Adipocyte (in vitro differentiated cells): ENCODE data around the gene IL10RA.

Source experiments
- DNase-seq: peaks from one replicate; pipeline ENCODE4 v3.0.0-alpha.2; 2015; ENCODE audit warnings: low read depth
- H3K27me3 ChIP-seq: replicated peaks from 2 replicates; pipeline ENCODE4 v1.7.0; 2013; ENCODE audit warnings: mild to moderate bottlenecking, low read length, moderate library complexity; ENCODE audit not compliant: control insufficient read depth, insufficient read depth
- H3K36me3 ChIP-seq: 2 replicates; pipeline ENCODE4 v1.7.0; 2013; ENCODE audit warnings: low read length, mild to moderate bottlenecking, moderate library complexity; ENCODE audit not compliant: control insufficient read depth, insufficient read depth, severe bottlenecking
- H3K4me1 ChIP-seq: 2 replicates; pipeline ENCODE4 v1.7.0; 2013; ENCODE audit warnings: mild to moderate bottlenecking, low read length, moderate library complexity; ENCODE audit not compliant: control insufficient read depth, insufficient read depth
- H3K4me3 ChIP-seq: 2 replicates; pipeline ENCODE4 v1.7.0; 2013; ENCODE audit warnings: mild to moderate bottlenecking, low read length, moderate library complexity
- H3K9ac ChIP-seq: 2 replicates; pipeline ENCODE4 v1.7.0; 2013; ENCODE audit warnings: mild to moderate bottlenecking, low read length, moderate library complexity
- H3K9me3 ChIP-seq: 2 replicates; pipeline ENCODE4 v1.7.0; 2013; ENCODE audit warnings: mild to moderate bottlenecking, low read length, moderate library complexity; ENCODE audit not compliant: control insufficient read depth

The IL10RA gene

GRCh38 chr11:117979481-117980211, 6.5 kb upstream of the IL10RA start:
- no peak for DNase-seq
- no peaks in the 10 kb centered on the region for H3K4me1 ChIP-seq
- peaks cover 53% of the 10 kb centered on the region for H3K27me3 ChIP-seq
- no peaks in the 10 kb centered on the region for H3K9me3 ChIP-seq
- no peak overlapping the region for H3K4me3 ChIP-seq
- H3K36me3 ChIP-seq, result no peaks in the 10 kb centered on the region
- no peak overlapping the region for H3K9ac ChIP-seq

- Histone ChIP-seq H3K4me3 (no peak overlapping the region), H3K9ac (no peak overlapping the region), H3K27me3 (peaks cover 57% of the 10 kb centered on the region), H3K9me3 (no peaks in the 10 kb centered on the region), H3K36me3 (no peaks in the 10 kb centered on the region), H3K4me1 (no peaks in the 10 kb centered on the region)
- no peak for DNase-seq
These were observed 5.9 kb upstream of the IL10RA start for GRCh38 chr11:117980280-117980679.

GRCh38 chr11:117980720-117981119, 5.5 kb upstream of the IL10RA start:
- no peaks in the 10 kb centered on the region for H3K36me3 ChIP-seq
- no peak overlapping the region for H3K9ac ChIP-seq
- no peak for DNase-seq
- no peaks in the 10 kb centered on the region for H3K9me3 ChIP-seq
- no peaks in the 10 kb centered on the region for H3K4me1 ChIP-seq
- peaks cover 53% of the 10 kb centered on the region for H3K27me3 ChIP-seq
- no peak overlapping the region for H3K4me3 ChIP-seq

- H3K9me3 ChIP-seq, result no peaks in the 10 kb centered on the region
- DNase-seq, result no peak
- no peaks in the 10 kb centered on the region for H3K4me1 ChIP-seq
- H3K4me3 ChIP-seq, result no peak overlapping the region
- H3K9ac ChIP-seq, result no peak overlapping the region
- peaks cover 54% of the 10 kb centered on the region for H3K27me3 ChIP-seq
- H3K36me3 ChIP-seq, result no peaks in the 10 kb centered on the region
These were observed 3.1 kb upstream of the IL10RA start for GRCh38 chr11:117983163-117983475.

- DNase-seq, result no peak
- Histone ChIP-seq H3K4me1 (no peaks in the 10 kb centered on the region), H3K4me3 (no peak overlapping the region), H3K9ac (no peak overlapping the region), H3K36me3 (no peaks in the 10 kb centered on the region), H3K27me3 (peaks cover 59% of the 10 kb centered on the region), H3K9me3 (no peaks in the 10 kb centered on the region)
These were observed 1.7 kb upstream of the IL10RA start for GRCh38 chr11:117984476-117984875.

- Histone ChIP-seq H3K4me1 (no peaks in the 10 kb centered on the region), H3K9me3 (no peaks in the 10 kb centered on the region), H3K36me3 (no peaks in the 10 kb centered on the region), H3K9ac (no peak overlapping the region), H3K4me3 (peak overlapping the region; percentile 5), H3K27me3 (peaks cover 41% of the 10 kb centered on the region)
- no peak for DNase-seq
These were observed 884 bp downstream of the IL10RA start for GRCh38 chr11:117986981-117987574.

GRCh38 chr11:117989351-117990102, 3.3 kb downstream of the IL10RA start:
- Histone ChIP-seq H3K36me3 (no peaks in the 10 kb centered on the region), H3K4me3 (no peak overlapping the region), H3K27me3 (peaks cover 52% of the 10 kb centered on the region), H3K9me3 (no peaks in the 10 kb centered on the region), H3K4me1 (no peaks in the 10 kb centered on the region), H3K9ac (no peak overlapping the region)
- DNase-seq, result no peak

- Histone ChIP-seq H3K9ac (no peak overlapping the region), H3K4me3 (no peak overlapping the region), H3K4me1 (no peaks in the 10 kb centered on the region), H3K36me3 (no peaks in the 10 kb centered on the region), H3K9me3 (no peaks in the 10 kb centered on the region), H3K27me3 (peaks cover 37% of the 10 kb centered on the region)
- DNase-seq, result no peak
These were observed 5.9 kb downstream of the IL10RA start for GRCh38 chr11:117992136-117992535.

- H3K9me3 ChIP-seq, result no peaks in the 10 kb centered on the region
These were observed 6.4 kb downstream of the IL10RA start for GRCh38 chr11:117992620-117993019.

GRCh38 chr11:117993988-117994745, 8.0 kb downstream of the IL10RA start:
- no peaks in the 10 kb centered on the region for H3K9me3 ChIP-seq
- peaks cover 18% of the 10 kb centered on the region for H3K27me3 ChIP-seq
- no peaks in the 10 kb centered on the region for H3K36me3 ChIP-seq
- H3K9ac ChIP-seq, result no peak overlapping the region
- no peak for DNase-seq
- no peak overlapping the region for H3K4me3 ChIP-seq
- no peaks in the 10 kb centered on the region for H3K4me1 ChIP-seq

More at GRCh38 chr11:117992620-117993019, 6.4 kb downstream of the IL10RA start:
- Histone ChIP-seq H3K9ac (no peak overlapping the region), H3K27me3 (peaks cover 32% of the 10 kb centered on the region), H3K4me3 (no peak overlapping the region), H3K36me3 (no peaks in the 10 kb centered on the region), H3K4me1 (no peaks in the 10 kb centered on the region)
- no peak for DNase-seq

- DNase-seq, result no peak
- Histone ChIP-seq H3K27me3 (peaks cover 16% of the 10 kb centered on the region), H3K4me3 (no peak overlapping the region), H3K36me3 (no peaks in the 10 kb centered on the region), H3K9ac (no peak overlapping the region), H3K4me1 (no peaks in the 10 kb centered on the region), H3K9me3 (no peaks in the 10 kb centered on the region)
These were observed 9.3 kb downstream of the IL10RA start for GRCh38 chr11:117995472-117995871.
